GM23338 (cell line): Measurements from ENCODE around the gene SEPTIN6.

Experiments
- CTCF ChIP-seq, 2 experiments: fragments of 200-600 bp in 1 of 2; sonication (generic) in 1 of 2; conservative IDR thresholded peaks; 2 replicates each; pipeline versions ENCODE4 v1.5.1 to v1.6.1; 2016 to 2017; ENCODE audit warnings: antibody characterized with exemption in 2 of 2, low read depth in 2 of 2, mild to moderate bottlenecking in 2 of 2, moderate library complexity in 1 of 2
- EZH2 ChIP-seq: fragments of 200-600 bp; sonication (generic); IDR thresholded peaks from one replicate; pipeline ENCODE4 v1.8.0; 2017; ENCODE audit warnings: antibody characterized with exemption, mild to moderate bottlenecking, low read depth; ENCODE audit not compliant: unreplicated experiment
- EZH2phosphoT487 ChIP-seq: fragments of 200-600 bp; sonication (generic); IDR thresholded peaks from one replicate; pipeline ENCODE4 v1.8.1; 2018; ENCODE audit warnings: antibody characterized with exemption; ENCODE audit not compliant: unreplicated experiment
- JUNB ChIP-seq: IDR thresholded peaks from one replicate; pipeline ENCODE4 v1.6.1; 2016; ENCODE audit warnings: antibody characterized with exemption; ENCODE audit not compliant: unreplicated experiment
- POLR2AphosphoS5 ChIP-seq: IDR thresholded peaks from 2 replicates; pipeline ENCODE4 v1.6.1; 2016; ENCODE audit warnings: antibody characterized with exemption, low read depth
- REST ChIP-seq: IDR thresholded peaks from one replicate; pipeline ENCODE4 v1.6.1; 2018; ENCODE audit warnings: antibody characterized with exemption; ENCODE audit not compliant: unreplicated experiment

GRCh38 chrX:119721926-119722325 lies 29.0 kb upstream of the SEPTIN6 start:
- TF ChIP-seq EZH2 (no peak), CTCF (conservative IDR thresholded peaks at IDR 0.05; ENCODE audit: low read depth in 2 of 2) (no peak), REST (no peak), EZH2phosphoT487 (no peak), POLR2AphosphoS5 (no peak), JUNB (no peak)
